Activated CD8-positive, alpha-beta memory T cell treated with anti-CD3 and anti-CD28 coated beads, Interleukin-2, amount 50 U/mL, for 24 hours (primary cell): ENCODE results near the gene ZNF417.
"Not testable (repeated sequence)": the region's sequence is repeated elsewhere in the genome, so short reads cannot be mapped to it uniquely, and the experiment has no call there.

ENCODE experiments used
- DNase-seq: peaks from one replicate; pipeline ENCODE4 v3.0.0-alpha.2; 2020; ENCODE audit errors: extremely low read depth

Gene ZNF417

GRCh38 chr19:57916168-57916995 lies at the start of gene ZNF417:
Gene ZNF417, minus strand, starts transcription at chr19:57916592. Its CDS starts 181 bp downstream, at chr19:57916411.
- DNase-seq, result peak; percentile 75

GRCh38 chr19:57964761-57965160 lies 48.4 kb upstream of the ZNF417 start:
- DNase-seq, result no peak

- no peak for DNase-seq
Observed at GRCh38 chr19:57961785-57962184, 45.4 kb upstream of the ZNF417 start.

- DNase-seq, result no peak
Observed at GRCh38 chr19:57954996-57955395, 38.6 kb upstream of the ZNF417 start.

- no peak for DNase-seq
Observed at GRCh38 chr19:57949702-57950101, 33.3 kb upstream of the ZNF417 start.

GRCh38 chr19:57949296-57949695 lies 32.9 kb upstream of the ZNF417 start:
- DNase-seq, result no peak

GRCh38 chr19:57947419-57948134 lies 31.2 kb upstream of the ZNF417 start, which contains the start of gene ZNF256:
Gene ZNF256, minus strand, starts transcription at chr19:57947706. Its CDS starts 232 bp downstream, at chr19:57947474.
- peak; percentile 81 for DNase-seq

- DNase-seq, result no peak
Observed at GRCh38 chr19:57947088-57947418, 30.7 kb upstream of the ZNF417 start.

- DNase-seq, result no peak
Observed at GRCh38 chr19:57946316-57946715, 29.9 kb upstream of the ZNF417 start.

GRCh38 chr19:57941593-57941992 lies 25.2 kb upstream of the ZNF417 start:
- DNase-seq, result no peak

- DNase-seq, result no peak
Observed at GRCh38 chr19:57935731-57936130, 19.3 kb upstream of the ZNF417 start.

GRCh38 chr19:57934820-57935665 lies 18.7 kb upstream of the ZNF417 start, which contains the start of gene ZNF418:
Gene ZNF418, minus strand, starts transcription at chr19:57935402. Its CDS starts 1,580 bp downstream, at chr19:57933822.
- no peak for DNase-seq

GRCh38 chr19:57927587-57927986 lies 11.2 kb upstream of the ZNF417 start:
- DNase-seq, result no peak

GRCh38 chr19:57914531-57914930 lies 1.9 kb downstream of the ZNF417 start:
- DNase-seq, result no peak

GRCh38 chr19:57907394-57907793 lies 9.0 kb downstream of the ZNF417 start:
- no peak for DNase-seq

GRCh38 chr19:57905258-57905657 lies 11.1 kb downstream of the ZNF417 start:
- DNase-seq, result no peak

- DNase-seq, result no peak
Observed at GRCh38 chr19:57903618-57904184, 12.7 kb downstream of the ZNF417 start.

- no peak for DNase-seq
Observed at GRCh38 chr19:57900311-57900710, 16.1 kb downstream of the ZNF417 start.

GRCh38 chr19:57890706-57891105 lies 25.7 kb downstream of the ZNF417 start:
- DNase-seq, result not testable (repeated sequence)

- peak; percentile 70 for DNase-seq
Observed at GRCh38 chr19:57888560-57889231, 27.7 kb downstream of the ZNF417 start, which contains the start of gene ZNF814. Gene ZNF814, minus strand, starts transcription at chr19:57889037. Its CDS starts 235 bp downstream, at chr19:57888802.

GRCh38 chr19:57888107-57888559 lies 28.3 kb downstream of the ZNF417 start:
- no peak for DNase-seq
